Muscle of arm (tissue), 14 donors: ENCODE results near the gene OXGR1. TPM values are rescaled to one million over a fixed set of nuclear protein-coding genes. Genes with fewer than 3 reads are reported as not detected.
"Not testable (repeated sequence)": the region's sequence is repeated elsewhere in the genome, so short reads cannot be mapped to it uniquely, and the experiment has no call there.

Source experiments
- DNase-seq: peaks from one replicate; pipeline ENCODE4 v3.0.0-alpha.2; 2013
- long read RNA-seq, 11 donors: transcript quantifications; one replicate each; lab custom pipeline, GENCODE V29; 2026
- polyA plus RNA-seq, 12 donors: library from polyadenylated mRNA; unstranded; fragments of 120-200 nt; gene quantifications; one replicate each; pipeline ENCODE4 v1.2.1, GENCODE V29; 2013; ENCODE audit not compliant: insufficient read length in 12 of 12

Gene OXGR1
- polyA plus RNA-seq, result 1 to 10 TPM in 2 of 12 donors, under 1 TPM in 8, not detected in 2; 0.13 to 2.6 (median 0.75) TPM
- long read RNA-seq, donor 1, result 0 reads
- long read RNA-seq, donor 2, result 0 reads
- long read RNA-seq, donor 3, result 0 reads
- long read RNA-seq, donor 4, result 0 reads
- long read RNA-seq, donor 5, result 0 reads
- long read RNA-seq, donor 6, result 0 reads
- long read RNA-seq, donor 7, result 0 reads
- long read RNA-seq, donor 8, result 0 reads
- long read RNA-seq, donor 9, result 0 reads
- long read RNA-seq, donor 10, result 0 reads
- long read RNA-seq, donor 11, result 0 reads

DNA sequence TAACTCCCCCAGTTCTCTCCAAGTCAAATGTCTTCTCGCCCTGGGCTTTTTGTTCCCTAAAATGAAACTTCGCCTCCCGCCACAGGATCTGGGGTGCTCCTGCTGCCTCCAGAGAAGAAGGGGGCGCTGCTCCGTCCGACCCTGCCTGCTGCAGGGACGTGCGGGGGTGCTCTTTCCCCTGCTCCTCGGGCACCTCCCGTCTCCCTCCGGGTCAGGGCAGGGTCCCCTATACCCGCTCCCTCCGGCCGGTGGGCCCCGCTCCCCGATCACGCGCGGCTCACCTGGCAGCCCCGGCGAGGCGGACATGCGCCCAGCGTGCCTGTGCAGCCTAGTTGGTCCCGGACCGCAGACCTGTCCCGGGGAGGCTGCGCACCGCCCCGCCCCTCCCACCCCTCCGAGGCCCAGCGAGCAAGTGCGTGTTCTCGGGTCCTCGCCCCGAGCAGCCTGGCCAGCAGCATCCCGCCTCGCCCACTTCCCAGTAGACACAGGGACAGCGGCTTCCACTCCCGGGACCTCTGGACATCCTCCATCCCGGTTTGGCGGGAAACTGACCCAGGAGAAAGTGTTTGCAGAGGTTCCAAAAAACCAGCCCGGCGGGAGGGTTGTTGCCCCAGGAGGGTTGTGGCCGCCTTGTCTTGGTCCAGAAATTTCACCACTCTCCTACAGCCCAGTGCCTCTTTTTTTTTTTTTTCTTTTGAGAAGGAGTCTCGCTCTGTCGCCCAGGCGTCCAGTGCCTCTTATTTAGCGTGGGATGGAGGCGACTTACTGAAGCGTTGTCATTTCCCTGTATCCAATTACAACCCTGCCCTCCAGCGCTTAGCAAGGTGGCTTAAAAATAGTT lies at the start of gene OXGR1:
Gene OXGR1 (minus strand): TSS at position 460 of the 841 bp plus-strand sequence. CDS start 6,717 bp downstream, outside the sequence.
- DNase-seq, result no peak

DNA sequence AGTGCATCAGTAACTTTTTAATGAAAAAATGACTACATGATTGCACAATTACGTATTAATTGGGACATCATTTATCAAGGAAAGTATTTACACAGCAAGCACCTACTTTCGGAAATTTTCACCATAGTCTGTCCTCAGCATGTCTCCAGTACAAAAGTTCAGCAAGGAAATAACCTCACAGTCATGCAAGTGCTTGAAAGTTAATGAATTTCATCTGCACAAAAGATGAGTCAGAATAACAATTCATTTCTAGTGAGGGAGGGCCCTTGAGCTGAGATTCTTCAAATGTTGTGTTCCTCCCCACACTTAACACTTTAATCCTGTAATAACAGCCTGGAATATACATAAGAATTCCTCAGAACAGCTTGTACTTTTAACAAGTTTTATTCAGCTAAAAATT lies 49.0 kb upstream of the OXGR1 start:
- DNase-seq, result no peak

GRCh38 chr13:97030705-97031452 lies 36.6 kb upstream of the OXGR1 start:
- no peak for DNase-seq

- DNase-seq, result peak; percentile 76
Measured at GRCh38 chr13:97028441-97029299, 34.4 kb upstream of the OXGR1 start.

DNA sequence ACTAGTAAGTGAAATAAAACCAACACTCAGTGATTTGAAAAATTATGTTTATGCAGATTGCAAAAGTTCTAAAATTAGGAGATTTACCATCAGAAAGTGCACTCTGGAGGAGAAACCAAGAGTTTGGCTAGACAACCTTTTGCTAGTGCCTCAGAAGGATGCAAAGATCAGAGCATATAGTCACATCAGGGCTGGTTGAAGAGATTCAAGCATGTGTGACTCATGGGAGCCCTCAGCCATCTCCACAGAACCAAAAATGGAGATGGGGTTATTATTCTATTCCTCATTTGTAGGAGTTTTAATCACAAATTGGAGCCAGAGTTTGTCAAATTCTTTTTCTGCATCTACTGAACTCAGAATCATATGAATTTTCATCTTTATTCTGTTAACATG lies 32.9 kb upstream of the OXGR1 start:
- DNase-seq, result no peak

GRCh38 chr13:97026531-97027161 lies 32.4 kb upstream of the OXGR1 start:
- DNase-seq, result peak; percentile 35

DNA sequence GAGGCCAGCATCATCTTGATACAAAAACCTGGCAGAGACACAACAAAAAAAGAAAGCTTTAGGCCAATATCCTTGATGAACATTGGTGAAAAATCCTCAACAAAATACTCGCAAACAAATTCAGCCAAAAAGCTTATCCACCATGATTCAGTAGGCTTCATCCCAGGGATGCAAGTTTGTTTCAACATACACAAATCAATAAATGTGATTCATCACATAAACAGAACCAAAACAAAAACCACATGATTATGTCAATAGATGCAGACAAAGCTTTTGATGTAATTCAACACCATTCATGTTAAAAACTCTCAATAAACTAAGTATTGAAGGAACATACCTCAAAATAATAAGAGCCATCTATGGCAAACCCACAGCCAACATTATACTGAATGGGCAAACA lies 29.5 kb upstream of the OXGR1 start:
- not testable (repeated sequence) for DNase-seq

- no peak for DNase-seq
Measured at GRCh38 chr13:97023117-97023516, 28.8 kb upstream of the OXGR1 start.

DNA sequence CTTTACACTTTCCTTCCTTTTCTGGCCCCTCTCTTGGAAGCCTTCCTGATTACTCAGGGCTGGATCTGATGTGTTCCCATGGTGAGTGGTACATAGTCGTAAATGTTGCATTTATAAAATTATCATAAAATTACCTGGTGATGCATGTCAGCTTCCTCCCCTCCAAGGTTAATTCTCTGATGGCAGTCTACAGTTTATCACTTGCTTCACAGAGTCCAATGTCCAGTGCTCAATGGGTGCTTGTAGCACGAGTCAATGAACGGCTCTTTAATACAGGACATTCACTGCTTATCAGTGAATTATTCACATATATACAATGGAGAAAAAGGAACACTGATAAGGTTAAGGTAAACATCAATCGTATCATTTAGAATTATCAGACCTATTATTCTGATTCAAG lies 27.0 kb upstream of the OXGR1 start:
- DNase-seq, result no peak

DNA sequence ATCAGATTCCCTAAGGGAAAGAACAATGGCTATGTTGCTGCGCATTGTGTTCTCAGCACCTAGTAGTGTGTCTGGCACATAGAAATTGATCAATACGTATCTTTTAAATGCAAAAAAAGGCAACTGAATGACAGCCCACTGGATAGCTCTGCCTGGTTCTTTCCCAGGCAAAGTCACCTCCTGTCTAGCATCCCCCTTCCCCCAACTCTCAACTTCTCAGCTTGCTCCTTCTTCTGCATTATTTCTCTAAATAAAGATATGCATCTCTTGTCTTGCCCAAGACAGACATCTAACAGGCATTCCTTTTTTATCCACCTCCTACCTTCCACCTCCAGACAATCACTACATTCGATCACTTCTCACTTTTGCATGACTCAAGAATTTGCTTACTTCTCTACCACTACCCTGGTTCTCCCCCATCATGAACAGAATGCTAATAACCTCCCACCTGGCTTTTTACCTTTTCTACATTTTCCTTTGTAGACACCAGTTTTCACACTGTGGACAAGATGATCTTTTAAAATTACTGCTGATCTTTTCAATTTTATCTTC lies 26.5 kb upstream of the OXGR1 start:
- DNase-seq, result no peak

GRCh38 chr13:97020194-97020593 lies 25.9 kb upstream of the OXGR1 start:
- no peak for DNase-seq

GRCh38 chr13:97019236-97019635 lies 25.0 kb upstream of the OXGR1 start:
- no peak for DNase-seq

DNA sequence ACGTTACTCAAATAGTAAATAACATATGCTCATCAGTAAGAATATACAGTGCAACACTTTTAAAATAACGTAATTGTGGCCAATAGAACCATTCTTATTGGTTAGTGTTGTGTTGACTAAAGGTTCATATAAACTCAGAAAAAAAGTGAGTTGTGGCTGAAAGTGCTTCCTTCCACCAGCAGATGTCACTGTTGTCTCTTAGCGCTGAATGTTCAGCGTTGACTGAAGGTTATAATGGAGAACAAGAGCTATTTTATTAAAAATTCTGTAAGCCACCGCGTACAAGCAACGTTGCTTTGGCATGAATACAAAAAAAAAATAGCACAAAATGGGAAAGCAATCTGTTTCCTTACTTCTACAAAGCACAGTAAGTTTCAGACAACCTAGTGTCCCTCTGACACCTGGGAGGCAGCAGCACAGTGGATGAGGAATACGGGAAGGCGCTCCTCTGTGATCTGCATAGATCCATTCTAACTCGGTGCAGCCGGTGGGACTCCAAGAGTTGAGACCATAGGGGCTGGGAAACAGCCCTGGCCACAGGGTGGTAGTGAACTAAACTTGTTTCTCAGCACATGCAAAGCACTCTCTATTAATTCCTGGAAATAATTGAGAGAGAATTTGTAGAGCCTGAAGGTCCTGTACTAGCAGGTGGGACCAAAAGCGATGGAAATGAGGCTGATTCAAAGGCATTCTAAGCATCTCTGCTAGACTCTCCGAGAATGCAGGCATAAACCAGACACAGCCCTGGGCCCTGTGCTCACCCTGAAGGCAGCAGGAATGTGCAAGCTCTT lies 23.9 kb upstream of the OXGR1 start:
- DNase-seq, result peak; percentile 68

- DNase-seq, result no peak
Measured at GRCh38 chr13:97017322-97017721, 23.0 kb upstream of the OXGR1 start.

DNA sequence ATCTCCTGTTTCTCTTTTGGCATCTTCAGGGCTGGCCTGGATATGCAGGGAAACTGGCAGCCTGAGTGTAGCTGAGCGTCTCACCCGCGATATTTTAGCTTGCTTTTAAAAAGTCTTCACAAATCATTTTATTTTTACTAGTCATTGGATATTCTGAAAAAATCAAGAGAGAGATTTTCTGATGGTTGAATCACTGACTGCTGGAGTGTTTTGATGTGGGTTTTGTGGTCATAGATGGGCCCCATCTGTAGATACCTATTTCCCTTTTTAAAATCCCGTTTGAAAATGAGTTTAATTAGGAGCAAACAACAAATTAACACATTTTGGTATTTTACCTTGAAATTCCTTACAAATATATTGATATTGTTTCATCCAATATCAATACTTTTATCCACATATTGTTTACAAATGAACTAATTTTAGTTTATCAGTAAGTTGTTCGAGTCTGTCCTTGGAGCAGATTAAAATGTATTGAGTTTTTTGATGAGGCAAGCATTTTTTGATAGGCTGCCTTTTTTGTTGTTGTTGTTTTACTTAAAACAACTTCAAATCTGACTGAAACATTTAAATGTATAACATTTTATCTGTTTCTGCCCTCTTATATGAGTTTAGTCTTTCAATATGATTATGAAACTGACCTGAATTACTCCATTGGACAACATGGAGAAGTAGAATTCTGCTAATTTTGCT lies 21.5 kb upstream of the OXGR1 start:
- DNase-seq, result no peak

- DNase-seq, result no peak
Measured at GRCh38 chr13:97012251-97013048, 18.2 kb upstream of the OXGR1 start.

DNA sequence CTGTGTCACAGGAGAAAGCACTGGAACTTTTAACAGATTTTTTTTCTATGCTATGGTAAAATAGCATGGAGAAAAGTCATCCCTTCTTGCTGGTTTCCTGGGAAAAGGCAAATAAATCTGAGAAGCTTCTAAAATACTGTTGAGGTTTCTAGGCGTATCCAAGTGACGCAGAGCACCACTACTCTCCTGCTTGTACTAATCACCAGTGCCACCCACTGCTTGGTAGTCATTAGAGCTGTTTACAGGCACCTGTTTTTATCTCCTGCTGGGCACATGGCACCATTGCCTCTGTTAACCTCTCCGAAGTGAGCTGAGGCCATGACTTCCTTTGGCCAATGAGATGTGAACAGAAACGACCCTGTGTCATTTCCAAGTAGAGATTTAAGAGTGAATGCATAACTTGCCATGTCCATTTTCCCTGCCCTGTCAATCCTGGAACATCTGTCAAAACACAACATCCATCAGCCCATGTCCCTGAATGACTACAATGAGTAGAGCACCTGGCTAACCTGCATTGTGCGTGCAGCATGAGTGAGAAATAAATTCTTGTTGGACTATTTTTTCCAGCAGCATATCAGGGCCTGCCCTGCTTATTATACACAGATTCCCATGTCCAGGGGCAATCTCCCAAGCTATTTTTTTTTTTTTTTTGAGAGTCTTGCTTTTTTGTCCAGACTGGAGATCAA lies 17.3 kb upstream of the OXGR1 start:
- no peak for DNase-seq

DNA sequence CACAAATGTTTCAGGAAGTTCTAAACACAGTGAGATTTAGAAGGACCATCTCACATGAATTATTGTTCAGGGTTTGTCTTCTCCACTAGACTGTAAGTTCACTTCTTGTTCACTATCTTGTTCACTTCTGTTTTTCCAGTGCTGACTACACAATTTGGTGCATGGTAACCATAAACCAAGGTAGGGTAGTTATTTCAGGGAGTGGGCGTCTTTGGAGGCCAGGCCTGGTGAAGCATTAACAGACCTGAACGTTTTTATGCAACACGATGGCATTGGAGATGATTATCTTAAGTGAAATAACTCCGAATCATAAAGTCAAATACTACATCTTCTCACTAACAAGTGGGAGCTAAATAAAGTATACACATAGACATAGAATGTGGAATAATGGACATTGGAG lies 14.4 kb upstream of the OXGR1 start:
- no peak for DNase-seq
